NCI-H345 treated with DMSO at 0.1 percent for 48 hours (cell line): ENCODE results near the gene ETV7.

Experiments used
- DNase-seq: peaks from one replicate; lab custom pipeline; 2025; ENCODE audit not compliant: unreplicated experiment; lab: John Stamatoyannopoulos, UW

Gene ETV7

DNA sequence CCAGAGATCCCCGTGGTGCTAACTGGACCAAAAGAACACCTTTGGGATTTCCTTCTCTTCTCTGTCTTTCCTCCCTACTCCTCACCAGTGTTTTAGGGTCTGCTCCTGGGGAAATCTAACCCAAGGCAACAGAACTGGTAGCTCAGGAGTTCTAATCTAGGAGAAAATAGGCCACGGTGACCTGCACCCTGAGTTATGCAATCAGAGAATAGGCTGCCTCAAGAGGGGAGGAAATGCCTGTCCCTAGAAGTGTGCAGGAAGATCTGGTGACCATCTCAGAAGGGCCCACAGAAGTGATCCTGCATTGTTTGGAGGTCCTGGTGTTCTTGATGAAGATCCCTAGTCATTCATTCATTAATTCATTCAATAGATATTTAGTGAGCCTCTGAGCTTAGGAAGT lies 3.4 kb downstream of the ETV7 start:
- no peak for DNase-seq

GRCh38 chr6:36383606-36384005 lies 3.9 kb downstream of the ETV7 start:
- DNase-seq: no peak

DNA sequence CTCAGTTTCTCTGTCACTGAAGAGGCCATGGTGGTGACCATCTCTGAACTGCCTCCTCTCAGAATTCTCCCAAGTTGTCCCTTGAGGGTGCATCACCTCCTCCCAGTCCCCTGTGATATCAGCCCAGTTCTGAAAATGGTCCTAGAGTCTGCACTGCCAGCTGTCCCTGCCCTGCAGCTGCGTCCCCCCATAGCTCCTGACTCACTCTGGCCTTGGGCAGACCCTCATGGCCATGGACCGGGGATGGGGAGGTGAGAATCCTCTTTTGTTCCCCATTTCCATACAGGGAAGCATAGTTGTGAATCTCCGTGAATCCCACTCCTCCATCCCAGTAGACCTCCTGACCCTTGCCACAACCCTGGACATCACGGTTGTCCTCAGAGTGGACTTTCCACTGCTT lies 4.5 kb downstream of the ETV7 start:
- no peak for DNase-seq

DNA sequence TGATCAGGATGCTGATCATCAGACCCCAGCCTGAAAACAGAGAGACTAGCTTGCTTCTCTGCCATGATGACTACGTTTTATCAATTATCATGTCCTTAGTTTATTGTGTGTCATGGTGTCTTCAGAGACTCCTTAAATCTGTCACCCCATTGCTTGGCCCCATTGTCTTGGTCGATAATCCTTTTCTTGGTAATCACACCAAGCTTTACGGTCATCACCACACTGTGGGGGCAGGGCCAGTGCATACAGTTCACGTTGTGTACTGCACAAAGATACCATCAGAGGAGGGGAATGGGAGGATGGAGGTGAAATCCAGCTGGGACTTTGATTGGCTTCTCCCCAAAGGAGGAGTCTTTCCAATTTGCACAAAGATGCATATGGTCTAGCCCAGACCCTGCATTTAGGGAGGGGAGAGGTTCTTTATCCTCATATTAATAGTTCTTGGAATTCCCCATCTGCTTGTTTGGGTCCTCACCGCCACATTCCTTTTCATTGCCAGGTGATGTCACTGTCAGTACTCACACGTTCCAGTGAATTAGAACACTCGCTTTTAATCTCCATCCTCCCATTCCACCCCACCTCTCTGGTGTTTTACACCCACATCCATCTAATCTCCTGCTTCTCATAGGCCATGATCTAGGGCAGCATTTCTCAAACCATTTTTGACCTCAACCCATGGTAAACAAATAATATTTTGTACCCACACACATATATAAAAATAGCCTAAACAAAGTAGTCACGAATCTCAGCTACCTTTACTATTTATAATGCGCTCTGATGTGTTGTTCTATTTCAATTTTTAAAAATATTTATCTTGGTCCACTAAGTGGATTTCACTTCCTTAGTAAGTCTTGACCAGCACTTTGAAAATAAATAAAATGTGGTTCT lies 5.7 kb downstream of the ETV7 start:
- DNase-seq: no peak

DNA sequence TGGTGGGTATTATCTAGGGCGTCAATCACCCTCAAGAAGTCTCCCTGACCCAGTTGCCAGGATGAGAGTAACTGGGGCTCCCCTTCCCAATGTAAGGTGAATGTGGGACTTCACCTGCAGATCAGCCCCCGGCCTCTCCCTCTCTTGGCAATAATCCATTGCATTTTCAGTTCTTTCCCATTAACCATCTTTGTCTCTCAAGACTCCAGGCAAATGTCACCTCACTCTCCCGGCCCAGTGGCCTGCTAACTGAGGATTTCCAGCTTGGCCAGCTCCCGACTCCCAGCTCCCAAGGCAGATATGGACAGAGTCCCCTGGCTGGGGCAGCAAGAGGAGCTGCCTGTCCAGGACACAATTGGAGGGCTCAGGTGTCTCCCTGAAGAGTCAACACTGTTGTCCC lies 7.3 kb downstream of the ETV7 start:
- no peak for DNase-seq

DNA sequence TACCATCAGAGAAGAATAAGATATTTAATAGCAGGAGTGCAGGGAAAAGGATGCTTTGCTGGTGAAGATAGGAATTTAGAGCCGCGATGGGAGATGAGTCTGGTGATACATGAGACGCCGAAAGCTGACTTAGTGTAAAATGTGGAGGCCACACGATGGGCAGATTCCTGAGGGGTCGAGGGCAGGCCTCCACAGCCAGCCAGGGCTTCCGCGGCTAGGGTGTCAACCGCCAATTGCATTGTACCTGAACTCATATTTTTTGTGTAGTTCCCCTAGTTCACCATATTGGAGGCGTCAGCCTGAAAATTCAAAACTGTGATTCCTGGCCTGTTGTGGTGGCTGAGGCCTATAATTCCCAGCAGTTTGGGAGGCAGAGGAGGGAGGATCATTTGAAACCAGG lies 8.5 kb downstream of the ETV7 start:
- DNase-seq: no peak

DNA sequence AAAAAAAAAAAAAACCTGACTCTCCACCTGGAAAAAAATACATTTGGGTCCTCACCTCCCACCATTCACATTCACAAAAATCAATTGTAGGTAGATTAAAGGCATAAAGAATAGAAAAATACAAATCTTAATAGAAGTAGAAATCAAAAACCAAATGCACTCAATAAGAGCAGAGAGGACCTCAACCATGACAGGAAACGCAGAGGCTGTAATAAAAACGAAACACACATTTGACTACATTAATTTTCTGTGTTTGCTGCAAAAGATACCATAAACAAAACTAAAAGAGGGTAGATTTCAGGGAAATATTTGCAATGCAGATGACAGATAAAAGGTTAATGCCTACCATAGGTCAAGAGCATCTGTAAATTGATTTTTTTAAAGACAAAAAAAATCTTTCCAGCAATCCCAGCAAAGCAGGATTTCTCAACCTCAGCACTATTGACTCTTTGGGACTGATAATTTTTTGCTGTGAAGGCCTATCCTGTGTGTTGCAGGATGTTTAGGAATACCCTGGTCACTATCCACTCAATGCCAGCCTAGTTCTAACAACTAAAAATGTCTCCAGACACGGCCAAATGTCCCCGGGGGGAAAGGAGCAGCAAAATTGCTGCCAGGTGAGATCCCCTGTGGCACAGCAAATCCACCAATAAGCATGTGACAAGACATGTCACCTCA lies 9.1 kb downstream of the ETV7 start:
- no peak for DNase-seq

DNA sequence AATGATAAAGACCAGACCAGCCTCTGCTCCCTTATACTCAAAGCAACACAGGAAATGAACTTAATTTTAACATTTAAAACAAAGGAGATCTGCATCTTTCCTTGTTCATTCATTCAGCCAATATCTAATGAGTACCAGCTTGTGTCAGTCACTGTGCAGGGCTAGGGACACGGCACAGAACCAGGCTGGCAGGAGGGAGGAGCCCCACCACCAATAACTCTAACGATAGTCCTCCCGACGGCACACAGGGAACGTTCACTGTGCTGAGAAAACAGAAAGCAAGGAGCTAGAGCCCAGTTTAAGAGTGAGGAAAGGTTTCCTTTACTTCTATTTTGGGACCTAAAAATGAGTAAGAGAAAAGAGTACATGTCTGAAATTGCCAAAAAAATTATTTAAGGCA lies 9.9 kb downstream of the ETV7 start:
- DNase-seq: no peak

GRCh38 chr6:36376742-36377141 lies 10.7 kb downstream of the ETV7 start:
- no peak for DNase-seq

DNA sequence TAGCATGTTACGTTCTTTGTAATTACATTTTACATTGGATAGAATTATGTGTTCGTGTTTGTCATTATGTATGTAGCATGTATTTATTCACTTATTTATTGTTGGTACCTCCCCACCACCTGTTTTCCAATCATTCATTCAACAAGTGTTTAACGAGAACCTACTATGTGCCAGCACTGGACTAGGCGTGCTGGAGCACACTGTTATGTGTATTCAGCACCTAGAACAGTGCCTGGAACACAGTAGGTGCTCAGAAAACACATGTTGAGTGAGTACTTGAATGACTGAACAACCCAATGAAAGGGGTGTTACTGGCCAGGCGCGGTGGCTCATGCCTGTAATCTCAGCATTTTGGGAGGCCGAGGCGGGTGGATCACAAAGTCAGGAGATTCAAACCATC lies 11.3 kb downstream of the ETV7 start:
- no peak for DNase-seq

DNA sequence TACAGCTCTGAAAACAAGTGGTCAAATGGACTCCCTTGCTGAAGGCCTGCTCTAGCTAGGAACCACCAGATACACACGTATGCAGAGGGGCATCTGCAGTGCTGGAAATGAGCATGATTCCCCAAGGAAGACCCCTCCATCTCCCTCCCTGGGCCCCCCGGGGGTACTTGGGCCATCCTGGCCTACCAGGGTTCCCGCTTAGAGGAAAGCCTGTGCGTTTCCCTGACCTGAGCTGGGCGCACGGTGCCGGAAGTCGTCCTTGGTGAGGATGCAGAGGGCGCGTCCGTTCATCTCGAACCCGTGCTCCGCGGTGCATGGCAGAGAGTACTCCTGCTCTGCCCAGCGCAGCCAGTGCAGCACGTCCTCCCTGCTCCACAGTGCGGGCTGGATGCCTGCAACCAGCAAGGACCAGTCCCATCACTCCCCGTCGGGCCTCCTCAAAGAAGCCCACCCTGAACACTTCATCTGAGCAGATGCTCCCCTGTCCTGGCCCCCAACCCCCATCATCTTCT lies 11.8 kb downstream of the ETV7 start:
- DNase-seq: no peak

DNA sequence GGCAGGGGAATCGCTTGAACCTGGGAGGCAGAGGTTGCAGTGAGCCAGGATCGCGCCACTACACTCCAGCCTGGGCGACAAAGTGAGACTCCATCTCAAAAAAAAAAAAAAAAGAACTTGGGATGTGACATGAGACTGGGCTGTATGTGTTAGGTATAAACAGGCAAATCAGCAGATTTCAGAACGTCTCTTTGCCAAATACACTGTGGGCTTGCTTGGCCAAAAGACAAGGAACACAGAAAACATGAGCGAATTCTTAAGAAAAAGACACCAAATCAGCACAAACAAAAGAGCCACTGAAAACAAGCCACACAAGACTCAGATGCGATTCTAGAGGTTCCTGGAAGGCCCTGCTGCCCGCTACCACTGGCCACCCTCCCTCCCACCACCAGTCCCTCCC lies 12.5 kb downstream of the ETV7 start:
- DNase-seq: no peak

GRCh38 chr6:36374194-36374593 lies 13.3 kb downstream of the ETV7 start:
- no peak for DNase-seq

- DNase-seq: no peak
These were observed 14.0 kb downstream of the ETV7 start for GRCh38 chr6:36373368-36374019.

DNA sequence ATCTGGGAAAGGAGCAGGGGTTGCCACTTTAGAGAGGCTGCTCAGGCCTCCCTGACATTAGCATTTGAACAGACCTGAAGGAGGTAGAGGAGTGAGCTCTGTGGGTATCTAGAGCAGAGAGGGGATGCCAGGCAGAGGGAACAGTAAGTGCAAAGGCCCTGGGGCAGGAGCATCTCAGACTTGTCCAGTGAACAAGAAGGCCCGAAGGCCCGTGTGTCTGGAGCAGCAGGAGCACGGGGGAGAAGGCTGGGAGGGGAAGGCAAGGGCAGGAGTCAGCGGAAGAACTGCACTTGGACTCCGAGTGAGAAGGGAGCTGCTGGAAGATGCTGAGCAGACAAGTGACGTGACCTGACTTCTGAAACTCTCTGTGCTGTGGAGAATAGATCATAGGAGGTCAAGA lies 15.4 kb downstream of the ETV7 start:
- DNase-seq: no peak

- DNase-seq: no peak
These were observed 16.3 kb downstream of the ETV7 start for GRCh38 chr6:36371211-36371610.

GRCh38 chr6:36370638-36371037 lies 16.8 kb downstream of the ETV7 start:
- no peak for DNase-seq

DNA sequence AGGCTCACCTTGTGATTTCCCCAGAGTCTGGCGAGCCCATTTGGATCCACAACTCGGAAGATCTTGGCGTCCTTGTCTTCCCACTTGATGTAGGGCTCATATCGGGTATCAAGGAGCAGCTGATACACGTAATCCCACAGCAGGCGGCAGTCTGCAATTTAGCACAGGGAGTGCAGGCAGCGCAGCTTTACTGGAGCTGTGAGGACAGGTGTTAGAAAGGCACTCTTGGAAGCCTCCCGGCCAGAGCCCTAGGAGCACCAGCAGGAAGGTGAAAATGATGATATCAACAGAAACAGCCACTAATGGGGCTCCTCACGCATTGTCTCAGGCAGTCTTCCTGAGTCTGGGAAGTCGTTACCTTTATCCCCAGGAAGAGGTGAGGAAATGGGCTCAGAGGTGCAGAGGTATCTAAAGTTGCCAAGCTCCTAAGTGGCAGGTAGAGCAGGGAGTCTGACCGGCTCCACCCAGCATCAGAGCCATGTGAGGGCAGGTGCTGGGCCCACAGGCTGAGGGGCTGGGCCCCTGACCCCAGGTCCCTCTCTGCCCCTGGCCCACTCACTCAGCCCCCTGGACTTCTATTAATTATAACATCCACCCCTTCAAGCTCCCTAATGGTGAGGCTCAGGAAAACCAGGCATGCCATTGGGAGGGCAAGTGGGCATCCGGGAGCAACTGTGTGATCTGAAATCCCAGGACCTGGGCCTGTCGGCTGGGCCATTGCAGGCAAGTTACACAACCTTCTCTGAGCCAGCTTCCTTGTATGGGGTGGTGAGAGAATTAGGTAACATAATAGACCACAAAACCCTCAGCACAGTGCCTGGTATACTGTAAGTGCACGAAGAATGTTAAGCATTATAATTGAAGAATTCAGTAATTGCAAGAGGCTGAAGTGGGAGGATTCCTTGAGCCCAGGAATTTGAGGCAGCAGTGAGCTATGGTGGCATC lies 18.3 kb downstream of the ETV7 start:
- peak; percentile 48 for DNase-seq

GRCh38 chr6:36368421-36368820 lies 19.0 kb downstream of the ETV7 start:
- DNase-seq: no peak

GRCh38 chr6:36367743-36368142 lies 19.7 kb downstream of the ETV7 start:
- DNase-seq: no peak
